Activated effector memory CD4-positive, alpha-beta T cell treated with anti-CD3 and anti-CD28 coated beads, Interleukin-2, amount 50 U/mL, for 16 hours (primary cell): Measurements from ENCODE around the gene SCN7A.
"Not testable (repeated sequence)": the region's sequence is repeated elsewhere in the genome, so short reads cannot be mapped to it uniquely, and the experiment has no call there.

Experiments used
- DNase-seq: peaks from one replicate; pipeline ENCODE4 v3.0.0-alpha.2; 2020

Gene SCN7A

DNA sequence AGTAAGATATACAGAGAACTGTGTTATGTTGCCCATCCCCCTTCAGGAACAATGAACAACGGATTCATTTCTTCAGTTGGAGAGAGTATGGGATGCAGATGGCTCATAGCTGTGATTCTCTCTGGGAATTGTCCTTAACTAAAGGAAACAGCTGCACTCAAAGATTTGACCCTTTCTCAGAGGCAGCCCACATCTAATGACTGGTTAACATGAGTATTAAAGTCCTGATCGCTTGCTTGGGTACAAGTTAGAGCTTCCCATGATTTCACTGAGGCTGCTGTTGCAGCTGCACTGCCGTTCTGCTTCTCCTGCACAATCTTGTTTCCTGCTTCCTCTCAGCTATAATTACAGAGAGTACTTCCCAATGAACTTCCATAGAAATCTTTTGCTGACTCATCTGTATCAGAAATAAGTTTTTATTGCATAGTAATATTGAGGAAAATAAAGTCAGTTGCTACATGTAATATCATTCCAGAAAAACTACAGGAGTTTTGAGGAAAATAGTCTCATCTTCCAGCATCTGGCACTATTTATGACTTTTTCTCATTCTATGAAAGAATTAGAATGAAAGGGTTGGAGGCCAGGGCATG lies 105.5 kb downstream of the SCN7A start:
- DNase-seq = no peak

- no peak for DNase-seq
Measured at GRCh38 chr2:166385313-166385712, 108.7 kb downstream of the SCN7A start.

DNA sequence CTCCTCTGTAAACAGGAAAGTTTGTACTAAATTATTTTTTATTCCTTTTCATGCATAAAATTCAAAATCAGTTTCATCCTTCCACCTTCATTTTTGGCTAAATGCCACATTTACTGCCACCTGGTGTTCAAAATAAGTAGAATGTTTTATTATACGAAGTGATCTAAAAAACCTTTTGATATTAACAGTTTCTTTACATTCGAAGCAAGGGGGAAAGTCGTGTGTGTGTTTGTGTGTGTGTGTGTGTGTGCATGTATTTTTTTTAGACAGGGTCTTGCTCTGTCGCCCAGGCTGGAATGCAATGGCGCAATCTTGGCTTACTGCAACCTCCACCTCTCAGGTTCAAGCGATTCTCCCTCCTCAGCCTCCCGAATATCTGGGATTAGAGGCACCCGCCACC lies 109.3 kb downstream of the SCN7A start:
- DNase-seq = no peak

- DNase-seq = no peak
Measured at GRCh38 chr2:166382448-166382847, 111.6 kb downstream of the SCN7A start.

DNA sequence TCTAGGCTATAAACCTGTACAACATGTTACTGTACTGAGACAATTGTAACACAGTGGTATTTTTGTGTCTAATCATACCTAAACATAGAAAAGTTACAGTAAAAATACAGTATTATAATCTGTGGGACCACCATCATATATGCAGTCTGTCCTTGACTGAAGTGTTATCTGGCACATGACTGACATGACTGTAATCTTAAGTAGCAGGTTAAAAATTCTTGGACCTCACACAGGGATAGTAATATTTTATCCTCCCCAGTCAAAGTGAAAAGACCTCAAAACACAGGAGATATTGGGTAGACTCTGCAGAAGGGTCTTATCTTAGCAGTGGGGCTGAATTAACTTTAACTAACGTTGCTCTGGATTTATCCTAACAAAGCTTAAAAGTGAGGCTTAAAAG lies 113.4 kb downstream of the SCN7A start:
- no peak for DNase-seq

- no peak for DNase-seq
Measured at GRCh38 chr2:166376873-166377272, 117.2 kb downstream of the SCN7A start.

GRCh38 chr2:166376488-166376828 lies 117.6 kb downstream of the SCN7A start:
- no peak for DNase-seq

DNA sequence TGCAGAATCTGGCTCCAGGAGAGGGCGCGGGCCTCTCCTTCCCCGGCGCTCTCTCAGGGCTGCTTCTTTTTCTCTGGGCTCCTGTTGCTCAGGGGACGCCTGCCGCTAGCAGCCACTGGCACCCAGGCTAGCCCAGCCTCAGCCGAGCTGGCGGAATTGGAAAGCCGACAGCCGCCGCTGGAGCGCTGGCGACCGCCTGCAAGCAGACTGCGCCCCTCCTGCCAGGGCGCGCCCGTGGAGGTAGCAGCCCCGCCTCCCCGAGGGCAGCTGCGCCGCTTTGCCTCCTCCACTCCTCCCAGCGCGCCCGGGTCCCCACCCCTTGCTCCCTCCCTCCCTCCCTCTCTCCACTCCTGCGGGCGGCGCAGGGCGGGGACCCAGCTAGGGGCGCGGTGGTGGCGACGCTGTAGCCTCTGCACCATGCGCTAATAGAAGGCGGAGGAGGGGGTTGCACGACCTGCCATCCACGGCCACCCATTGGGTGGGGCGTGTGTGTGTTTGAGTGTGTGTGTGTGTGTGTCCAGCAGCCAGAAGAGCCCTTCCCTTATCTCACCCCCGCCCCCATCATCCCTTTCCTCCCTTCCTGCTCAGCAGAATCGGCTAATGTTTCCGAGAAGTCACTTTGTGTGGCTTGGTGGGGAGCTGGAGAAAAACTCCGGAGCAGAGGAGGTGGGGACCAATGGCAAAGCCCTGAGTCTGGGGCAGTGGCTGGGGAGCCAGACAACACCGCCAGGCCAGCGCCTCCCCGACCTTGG lies 118.1 kb downstream of the SCN7A start, which contains the start of gene SCN9A:
SCN9A (minus strand) TSS at position 209 of the 752 bp plus-strand sequence. CDS start 64,188 bp downstream, outside the sequence.
- DNase-seq = no peak

GRCh38 chr2:166375195-166375735 lies 118.8 kb downstream of the SCN7A start:
- DNase-seq = no peak

GRCh38 chr2:166373951-166374350 lies 120.1 kb downstream of the SCN7A start:
- DNase-seq = no peak

- DNase-seq = no peak
Measured at GRCh38 chr2:166373539-166373938, 120.5 kb downstream of the SCN7A start.

DNA sequence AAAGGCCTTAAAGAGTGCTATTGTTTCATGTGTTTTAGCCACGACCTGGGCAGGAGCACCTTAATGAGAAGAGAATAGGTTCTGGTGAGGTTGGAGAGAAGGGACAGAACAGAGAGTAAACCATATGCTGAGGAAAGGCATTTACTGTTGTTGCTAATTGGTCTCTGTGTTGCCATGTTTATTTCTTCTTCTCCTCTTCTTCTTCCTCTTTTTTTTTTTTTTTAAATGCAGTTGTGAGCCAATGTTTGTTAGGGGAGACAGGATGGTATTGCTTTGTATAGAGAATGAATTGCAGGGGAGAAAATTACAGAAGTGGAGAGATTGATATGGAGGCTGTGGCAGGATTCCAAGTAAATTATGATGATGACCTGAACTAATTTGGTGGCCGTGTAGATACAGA lies 120.9 kb downstream of the SCN7A start:
- DNase-seq = no peak

- no peak for DNase-seq
Measured at GRCh38 chr2:166372046-166372445, 122.0 kb downstream of the SCN7A start.

GRCh38 chr2:166365803-166366420 lies 128.1 kb downstream of the SCN7A start:
- no peak for DNase-seq

DNA sequence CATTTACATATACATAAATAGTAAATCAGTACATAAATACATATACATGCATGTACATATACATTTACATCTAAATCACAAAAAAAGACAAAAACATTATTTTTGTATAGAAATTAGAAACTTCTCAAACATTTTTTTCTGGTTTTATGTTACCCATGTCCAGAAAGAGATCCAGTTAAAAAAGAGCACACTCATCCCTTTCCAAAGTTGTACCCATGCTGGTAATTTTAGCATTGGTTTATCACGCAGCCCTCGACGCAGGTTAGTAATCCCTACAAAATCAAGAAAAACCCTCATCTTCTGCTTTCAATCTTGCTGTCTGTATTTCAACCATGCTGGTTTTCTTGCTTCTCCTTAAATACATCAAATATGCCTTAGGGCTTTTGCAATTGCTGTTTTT lies 128.8 kb downstream of the SCN7A start:
- DNase-seq = no peak

DNA sequence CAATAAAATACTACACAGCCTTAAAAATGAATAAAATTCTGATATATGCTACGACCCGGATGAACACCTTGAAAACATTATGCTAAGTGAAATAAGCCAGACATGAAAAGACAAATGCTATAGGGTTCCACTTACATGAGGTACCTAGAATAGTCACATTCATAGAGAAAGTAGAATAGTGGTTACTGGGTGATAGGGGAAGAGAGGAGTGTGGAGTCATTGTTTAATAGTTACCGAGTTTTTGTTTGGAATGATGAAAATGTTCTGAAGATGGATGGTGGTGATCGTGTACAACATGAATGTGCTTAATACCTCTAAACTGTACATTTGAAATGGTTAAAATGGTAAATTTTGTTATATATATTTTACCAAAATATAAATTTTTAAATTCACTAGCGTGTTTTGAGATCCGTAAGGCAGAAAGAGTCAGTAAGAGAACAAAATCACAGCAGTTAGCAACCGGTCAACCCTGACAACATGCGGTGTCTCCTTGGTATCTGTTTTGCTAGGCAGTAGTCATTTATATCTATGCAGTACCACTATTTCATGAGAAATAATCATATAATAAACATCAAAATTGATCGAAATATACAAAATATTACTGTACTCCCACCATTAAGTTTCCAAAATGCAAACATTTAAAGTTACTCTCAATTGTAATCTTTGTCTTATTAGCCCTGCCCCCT lies 129.4 kb downstream of the SCN7A start:
- DNase-seq = no peak

- DNase-seq = no peak
Measured at GRCh38 chr2:166361351-166362153, 132.5 kb downstream of the SCN7A start.

DNA sequence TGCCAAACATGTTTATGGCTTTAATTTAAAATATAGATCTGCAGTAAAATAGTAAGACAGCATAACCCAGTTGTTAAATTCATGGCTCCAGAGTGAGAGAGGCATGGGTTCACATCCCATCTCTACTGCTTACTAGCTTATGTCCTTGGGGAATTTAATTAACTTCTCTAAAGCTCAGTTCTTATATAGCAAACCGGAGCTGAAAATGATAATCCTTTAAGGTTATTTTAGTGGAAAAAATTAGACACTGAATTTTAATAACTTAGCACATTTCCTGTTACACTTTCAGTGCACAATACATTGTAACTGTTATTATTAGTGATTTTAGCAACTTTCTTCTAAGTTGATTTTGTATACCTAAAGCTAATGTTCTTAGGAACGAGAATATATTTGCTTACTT lies 133.1 kb downstream of the SCN7A start:
- no peak for DNase-seq

DNA sequence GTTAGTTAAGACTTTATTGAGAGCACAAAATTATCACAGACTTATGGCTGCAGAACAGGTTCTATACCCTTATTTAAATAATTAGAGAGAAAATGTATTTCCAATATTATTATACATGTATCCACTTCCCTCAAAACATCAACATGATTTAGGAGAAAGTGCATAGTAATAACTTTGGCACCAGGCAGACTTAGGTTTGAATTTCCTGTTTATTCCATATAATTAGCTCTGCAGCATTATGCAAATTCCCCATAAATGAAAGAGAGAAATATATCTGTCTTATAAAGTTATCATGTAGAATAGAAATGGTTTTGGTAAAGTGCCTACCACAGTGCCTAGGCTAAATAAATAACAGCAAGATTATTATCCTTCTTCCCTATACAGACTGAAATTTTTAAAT lies 133.6 kb downstream of the SCN7A start:
- no peak for DNase-seq

DNA sequence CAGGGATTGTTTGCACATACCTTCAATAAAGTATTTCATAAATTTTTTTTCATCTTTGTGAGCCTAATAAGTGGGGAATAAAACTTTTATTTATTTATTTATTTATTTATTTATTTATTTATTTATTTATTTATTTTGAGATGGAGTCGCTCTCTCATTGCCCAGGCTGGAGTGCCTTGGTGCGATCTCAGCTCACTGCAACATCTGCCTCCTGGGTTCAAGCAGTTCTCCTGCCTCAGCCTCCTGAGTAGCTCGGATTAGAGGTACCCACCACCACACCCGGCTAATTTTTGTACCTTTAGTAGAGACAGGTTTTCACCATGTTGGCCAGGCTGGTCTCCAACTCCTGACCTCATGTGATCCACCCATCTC lies 136.1 kb downstream of the SCN7A start:
- not testable (repeated sequence) for DNase-seq

GRCh38 chr2:166357068-166357949 lies 136.7 kb downstream of the SCN7A start:
- no peak for DNase-seq
